HEK293T (cell line): Measurements from ENCODE around the gene TMEM143.
A peak's percentile ranks its signal among the peaks of the same experiment; 100 is the strongest.
"Not testable (repeated sequence)": the region's sequence is repeated elsewhere in the genome, so short reads cannot be mapped to it uniquely, and the experiment has no call there.

Experiments used
- CTCF ChIA-PET: fragments of 350-600 bp; formaldehyde crosslinking; extraction: SDS; loops from one replicate; lab custom pipeline; 2021; ENCODE audit warnings: antibody characterized with exemption, inconsistent platforms; lab: Yijun Ruan, JAX
- POLR2A ChIA-PET: fragments of 350-600 bp; formaldehyde crosslinking; extraction: SDS; loops from one replicate; lab custom pipeline; 2020; ENCODE audit warnings: antibody characterized with exemption, inconsistent platforms; lab: Yijun Ruan, JAX
- DNase-seq: peaks from one replicate; pipeline ENCODE4 v3.0.0; 2012; ENCODE audit warnings: mixed read lengths; ENCODE audit errors: extremely low spot score
- ARNT ChIP-seq: fragments of 450-650 bp; IDR thresholded peaks from 2 replicates; pipeline ENCODE4 v1.6.1; 2017; ENCODE audit warnings: mild to moderate bottlenecking
- BHLHE40 ChIP-seq: fragments of 450-650 bp; IDR thresholded peaks from 2 replicates; pipeline ENCODE4 v1.6.1; 2016; ENCODE audit warnings: mild to moderate bottlenecking, moderate library complexity, borderline replicate concordance
- CTBP1 ChIP-seq: fragments of 450-650 bp; IDR thresholded peaks from 2 replicates; pipeline ENCODE4 v1.6.1; 2016; ENCODE audit warnings: borderline replicate concordance
- ELF4 ChIP-seq: fragments of 450-650 bp; IDR thresholded peaks from 2 replicates; pipeline ENCODE4 v1.6.1; 2017; ENCODE audit warnings: antibody characterized with exemption
- FOXA1 ChIP-seq: fragments of 450-650 bp; IDR thresholded peaks from 2 replicates; pipeline ENCODE4 v1.6.1; 2016; ENCODE audit warnings: mild to moderate bottlenecking
- FOXK2 ChIP-seq: fragments of 450-650 bp; IDR thresholded peaks from 2 replicates; pipeline ENCODE4 v1.6.1; 2016; ENCODE audit warnings: mild to moderate bottlenecking
- FOXM1 ChIP-seq: fragments of 450-650 bp; IDR thresholded peaks from 2 replicates; pipeline ENCODE4 v1.6.1; 2017; ENCODE audit warnings: mild to moderate bottlenecking, borderline replicate concordance
- HDGF ChIP-seq: fragments of 450-650 bp; IDR thresholded peaks from 2 replicates; pipeline ENCODE4 v1.6.1; 2017; ENCODE audit warnings: antibody characterized with exemption, borderline replicate concordance
- L3MBTL2 ChIP-seq: fragments of 450-650 bp; conservative IDR thresholded peaks from 2 replicates; pipeline ENCODE4 v1.6.1; 2016; ENCODE audit warnings: mild to moderate bottlenecking
- LEF1 ChIP-seq: fragments of 450-650 bp; IDR thresholded peaks from 2 replicates; pipeline ENCODE4 v1.6.1; 2017; ENCODE audit warnings: mild to moderate bottlenecking, borderline replicate concordance
- NFRKB ChIP-seq: fragments of 450-650 bp; IDR thresholded peaks from 2 replicates; pipeline ENCODE4 v1.6.1; 2016; ENCODE audit warnings: mild to moderate bottlenecking, moderate library complexity
- SP1 ChIP-seq: fragments of 450-650 bp; IDR thresholded peaks from 2 replicates; pipeline ENCODE4 v1.6.1; 2017
- SUZ12 ChIP-seq: fragments of 450-650 bp; IDR thresholded peaks from 2 replicates; pipeline ENCODE4 v1.6.1; 2016; ENCODE audit warnings: mild to moderate bottlenecking
- TARDBP ChIP-seq: fragments of 450-650 bp; IDR thresholded peaks from 2 replicates; pipeline ENCODE4 v1.6.1; 2016
- ZNF384 ChIP-seq: fragments of 450-650 bp; IDR thresholded peaks from 2 replicates; pipeline ENCODE4 v1.6.1; 2016
- TF ChIP-seq, protein P1 (sequence below): fragments of 450-650 bp; IDR thresholded peaks from 2 replicates; pipeline ENCODE4 v1.6.1; 2016

TMEM143 gene

DNA sequence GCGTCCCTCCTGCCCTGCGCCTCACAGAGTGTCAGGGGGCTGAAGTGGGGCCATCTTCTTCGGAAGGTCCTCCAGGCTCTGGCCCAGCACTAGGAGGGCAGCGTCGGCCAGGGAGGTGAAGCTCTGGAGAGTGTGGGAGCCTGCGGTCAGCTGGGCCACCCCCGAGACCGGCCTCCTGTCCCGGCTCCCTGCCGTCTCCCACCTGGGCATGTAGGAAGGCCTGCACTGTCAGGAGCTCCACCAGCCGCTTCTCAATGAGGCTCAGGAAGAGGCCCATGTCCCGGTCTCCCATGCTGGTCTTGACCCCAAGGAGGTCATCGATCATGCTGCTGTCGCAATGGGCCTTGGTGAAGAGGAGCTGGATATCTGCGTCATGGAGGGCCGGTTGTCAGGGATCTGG is 65.8 kb downstream of the TMEM143 start:
- ChIA-PET POLR2A (no interaction called here), CTCF (no interaction called here)
- no peak for DNase-seq
- TF ChIP-seq SUZ12 (no peak), FOXM1 (no peak), ZNF384 (no peak), TARDBP (no peak), CTBP1 (no peak), ELF4 (no peak)

DNA sequence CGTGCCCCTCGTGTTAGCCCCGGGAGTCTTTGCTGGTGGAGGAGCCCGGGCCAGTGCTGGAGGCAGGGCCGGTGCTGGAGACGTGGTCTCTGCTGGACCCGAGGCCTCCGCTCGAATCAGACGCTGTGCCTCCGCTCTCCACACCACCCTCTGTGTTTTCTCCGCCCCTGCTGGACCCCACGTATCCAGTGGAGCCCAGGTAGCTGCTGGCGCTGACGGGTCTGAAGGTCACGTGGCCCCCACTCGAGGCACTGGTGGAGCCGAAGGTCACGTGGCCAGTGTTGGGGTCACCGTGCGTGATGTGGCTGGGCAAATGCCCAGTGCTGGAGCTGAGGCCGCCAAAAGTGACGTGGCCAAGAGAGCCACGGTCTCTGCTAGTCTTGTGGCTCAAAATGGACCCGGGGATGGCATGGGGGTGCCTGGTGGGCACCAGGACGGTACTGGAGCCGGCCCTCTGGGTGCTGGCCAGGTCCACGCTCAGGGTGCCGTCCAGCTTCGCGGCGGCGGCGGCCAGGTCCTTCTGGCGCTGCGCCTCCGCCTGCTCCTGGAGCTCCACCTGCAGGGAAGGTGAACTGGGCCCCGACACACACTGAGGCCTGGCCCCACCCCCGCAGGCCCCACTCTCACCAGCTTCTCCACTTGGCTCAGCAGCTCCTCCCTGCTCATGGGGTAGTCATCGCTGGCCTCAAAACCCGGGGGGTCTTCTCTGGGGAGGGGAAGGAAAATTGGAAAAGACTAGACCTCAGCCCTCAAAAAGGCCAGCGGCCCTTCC is 66.6 kb downstream of the TMEM143 start:
- TF ChIP-seq SP1, result no peak
- no peak for TF ChIP-seq TARDBP
- no peak for TF ChIP-seq ELF4
- no peak for TF ChIP-seq HDGF
- no peak for TF ChIP-seq BHLHE40
- TF ChIP-seq ZNF384, result no peak
- TF ChIP-seq LEF1, result no peak
- no peak for TF ChIP-seq NFRKB
- TF ChIP-seq, protein P1, sequence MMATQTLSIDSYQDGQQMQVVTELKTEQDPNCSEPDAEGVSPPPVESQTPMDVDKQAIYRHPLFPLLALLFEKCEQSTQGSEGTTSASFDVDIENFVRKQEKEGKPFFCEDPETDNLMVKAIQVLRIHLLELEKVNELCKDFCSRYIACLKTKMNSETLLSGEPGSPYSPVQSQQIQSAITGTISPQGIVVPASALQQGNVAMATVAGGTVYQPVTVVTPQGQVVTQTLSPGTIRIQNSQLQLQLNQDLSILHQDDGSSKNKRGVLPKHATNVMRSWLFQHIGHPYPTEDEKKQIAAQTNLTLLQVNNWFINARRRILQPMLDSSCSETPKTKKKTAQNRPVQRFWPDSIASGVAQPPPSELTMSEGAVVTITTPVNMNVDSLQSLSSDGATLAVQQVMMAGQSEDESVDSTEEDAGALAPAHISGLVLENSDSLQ, result no peak
- TF ChIP-seq ARNT, result no peak
- TF ChIP-seq L3MBTL2, result no peak
- TF ChIP-seq FOXM1, result no peak
- no peak for TF ChIP-seq SUZ12
- TF ChIP-seq FOXK2, result no peak
- TF ChIP-seq FOXA1, result no peak
- no peak for TF ChIP-seq CTBP1
- ChIA-PET CTCF (no interaction called here), POLR2A (interaction anchor here (0.8 kb wide), 1 partner anchor 24 kb away, joined by 3 read pairs; a partner anchor contains a TSS)

GRCh38 chr19:48295458-48295857 is 68.3 kb downstream of the TMEM143 start:
- ChIA-PET POLR2A (no interaction called here), CTCF (interaction anchor here (0.6 kb wide), 1 partner anchor 395 kb away, joined by 3 read pairs; no protein-coding TSS in a partner anchor)
- DNase-seq, result no peak
- TF ChIP-seq SUZ12 (no peak), FOXA1 (no peak), HDGF (no peak), ZNF384 (no peak), FOXM1 (no peak), FOXK2 (no peak), ARNT (no peak), NFRKB (no peak), ELF4 (no peak), SP1 (no peak), BHLHE40 (no peak)

More for the DNA sequence above, 66.6 kb downstream of the TMEM143 start:
- DNase-seq, result no peak

- CTCF ChIA-PET, result no interaction called here
- DNase-seq, result no peak
- no peak for TF ChIP-seq NFRKB
- no peak for TF ChIP-seq ZNF384
- TF ChIP-seq FOXM1, result no peak
- TF ChIP-seq, protein P1, result no peak
- TF ChIP-seq SP1, result no peak
- no peak for TF ChIP-seq TARDBP
- no peak for TF ChIP-seq HDGF
- no peak for TF ChIP-seq BHLHE40
- no peak for TF ChIP-seq SUZ12
- TF ChIP-seq FOXK2, result no peak
- no peak for TF ChIP-seq FOXA1
- TF ChIP-seq CTBP1, result no peak
- no peak for TF ChIP-seq ARNT
- POLR2A ChIA-PET, result no interaction called here
These were observed 70.9 kb downstream of the TMEM143 start for GRCh38 chr19:48292798-48293197.

DNA sequence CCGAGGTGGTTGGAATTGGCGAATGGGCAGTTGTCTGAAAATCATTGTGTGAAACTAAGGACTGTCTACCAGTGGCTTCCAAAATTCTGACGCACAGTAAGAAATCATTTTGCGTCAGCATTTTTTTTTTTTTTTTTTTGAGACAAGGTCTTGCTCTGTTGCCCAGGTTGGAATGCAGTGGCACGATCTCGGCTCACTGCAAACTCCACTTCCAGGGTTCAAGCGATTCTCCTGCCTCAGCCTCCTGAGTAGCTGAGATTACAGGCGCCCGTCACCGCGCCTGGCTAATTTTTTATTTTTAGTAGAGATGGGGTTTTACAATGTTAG is 72.3 kb downstream of the TMEM143 start:
- ChIA-PET CTCF (interaction anchor here (0.6 to 1.8 kb wide), 4 partner anchors 18 to 801 kb away, joined by 3 to 10 read pairs (median 8); partner anchors contain the start of gene ZNF114), POLR2A (interaction anchor here (1.4 kb wide), 1 partner anchor 20 kb away, joined by 4 read pairs; no protein-coding TSS in a partner anchor)
- not testable (repeated sequence) for DNase-seq

GRCh38 chr19:48290771-48291488 is 72.8 kb downstream of the TMEM143 start:
- POLR2A ChIA-PET, result interaction anchor here (0.6 to 1.4 kb wide), 3 partner anchors 18 to 24 kb away, joined by 3 to 4 read pairs (median 3); no protein-coding TSS in a partner anchor
- TF ChIP-seq NFRKB (no peak), L3MBTL2 (peak; percentile 68)
- CTCF ChIA-PET, result interaction anchor here (0.6 to 1.8 kb wide), 5 partner anchors 14 to 801 kb away, joined by 3 to 10 read pairs (median 4); partner anchors contain the start of gene ZNF114
- DNase-seq, result peak; percentile 85

DNA sequence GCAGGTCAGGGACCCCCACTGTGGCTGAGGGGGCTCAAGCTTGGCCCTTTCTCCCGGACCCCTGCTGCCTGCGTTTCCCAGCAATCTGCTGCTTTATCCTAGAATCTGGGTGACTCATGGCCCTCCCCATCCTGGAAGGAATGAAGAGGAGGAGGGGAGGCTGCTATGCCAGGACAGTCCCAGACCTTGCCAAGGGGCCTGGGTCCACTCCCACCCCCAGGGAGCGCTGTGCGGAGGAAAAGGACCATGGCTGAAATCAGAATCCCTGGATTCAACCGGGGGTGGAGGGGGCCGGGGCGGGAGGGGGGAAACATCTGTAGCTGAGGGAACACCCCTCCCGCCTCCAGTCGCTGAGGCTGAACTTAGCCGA is 73.4 kb downstream of the TMEM143 start:
- POLR2A ChIA-PET, result interaction anchor here (0.6 to 1.4 kb wide), 3 partner anchors 17 to 24 kb away, joined by 3 to 4 read pairs (median 3); no protein-coding TSS in a partner anchor
- CTCF ChIA-PET, result interaction anchor here (0.5 to 1.8 kb wide), 5 partner anchors 14 to 116 kb away, joined by 3 to 10 read pairs (median 4); partner anchors contain the start of gene ZNF114
- peak; percentile 38 for DNase-seq
- TF ChIP-seq ZNF384 (no peak), FOXA1 (no peak), LEF1 (no peak), L3MBTL2 (no peak), NFRKB (no peak), HDGF (no peak), SUZ12 (no peak), TARDBP (no peak), CTBP1 (no peak), FOXK2 (no peak)
